Stimulated activated CD4-positive, alpha-beta T cell treated with anti-CD3 and anti-CD28 coated beads, Interleukin-1b, Interleukin-23, amount 100 ng/mL, for 4 hours (primary cell): ENCODE measurements around the gene SHB.
"Not testable (repeated sequence)": the region's sequence is repeated elsewhere in the genome, so short reads cannot be mapped to it uniquely, and the experiment has no call there.

ENCODE experiments used
- DNase-seq, 2 donors: peaks; one replicate each; pipeline ENCODE4 v3.0.0-alpha.2; 2020; ENCODE audit warnings: low read depth in 2 of 2

SHB gene

DNA sequence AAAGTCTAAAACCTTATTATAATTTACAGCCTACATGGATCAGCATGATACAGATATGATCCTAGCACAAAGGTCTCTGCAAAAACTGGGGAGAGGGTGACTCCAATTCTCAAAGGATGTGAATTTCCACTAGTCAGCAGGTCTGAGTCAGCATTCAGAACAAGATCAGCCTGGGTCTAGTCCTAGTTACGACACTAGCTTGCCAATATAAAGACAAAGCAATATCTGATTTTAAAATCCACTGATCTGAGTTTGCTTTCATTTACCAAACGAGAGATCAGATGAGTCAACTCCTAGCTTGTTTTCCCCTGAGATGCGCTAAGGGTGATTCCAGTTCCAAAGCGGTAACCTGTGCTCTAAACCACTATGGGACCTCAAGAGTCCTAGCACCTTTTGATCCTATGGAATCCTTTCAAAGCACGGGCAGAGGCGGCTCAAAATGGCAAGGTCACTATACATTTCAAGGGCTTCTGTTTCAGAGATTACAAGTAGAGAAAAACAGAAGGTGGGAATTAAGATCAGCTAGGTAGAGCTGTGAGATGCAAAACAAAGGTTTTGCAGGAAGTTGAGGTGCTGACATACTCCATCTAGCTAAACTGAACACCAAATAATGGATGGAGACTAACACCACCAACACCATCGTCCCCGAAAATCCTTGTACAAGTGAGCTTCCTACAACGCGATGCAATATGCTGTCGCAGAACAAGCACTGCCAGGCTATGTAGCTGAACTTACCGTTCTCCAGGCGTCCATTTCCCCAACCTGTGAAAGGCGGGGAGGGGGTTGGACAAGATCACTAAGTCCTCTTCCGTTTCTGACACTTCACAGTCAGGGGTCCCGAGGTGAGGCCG, 166.0 kb downstream of the SHB start:
- DNase-seq = peak in 1 of 2 donors; percentile 3

DNA sequence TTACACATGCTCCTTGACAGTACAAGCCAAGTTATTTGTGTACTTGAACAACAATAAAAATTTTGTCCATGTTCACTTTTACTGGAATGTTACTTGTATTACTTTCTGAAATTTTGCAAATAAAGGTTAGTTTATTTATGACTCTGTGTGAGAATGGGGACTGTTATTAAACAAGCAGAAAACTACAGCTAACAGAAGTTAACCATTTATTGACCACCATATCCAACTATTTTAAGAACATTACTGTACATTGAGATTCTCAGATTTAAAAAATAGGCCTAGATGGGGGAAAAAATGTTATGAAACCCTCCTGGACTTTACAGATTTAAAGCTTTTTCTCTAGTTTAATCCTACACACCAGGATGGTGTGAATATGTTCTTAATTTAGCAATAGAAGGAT, 166.9 kb downstream of the SHB start:
- no peak for DNase-seq

DNA sequence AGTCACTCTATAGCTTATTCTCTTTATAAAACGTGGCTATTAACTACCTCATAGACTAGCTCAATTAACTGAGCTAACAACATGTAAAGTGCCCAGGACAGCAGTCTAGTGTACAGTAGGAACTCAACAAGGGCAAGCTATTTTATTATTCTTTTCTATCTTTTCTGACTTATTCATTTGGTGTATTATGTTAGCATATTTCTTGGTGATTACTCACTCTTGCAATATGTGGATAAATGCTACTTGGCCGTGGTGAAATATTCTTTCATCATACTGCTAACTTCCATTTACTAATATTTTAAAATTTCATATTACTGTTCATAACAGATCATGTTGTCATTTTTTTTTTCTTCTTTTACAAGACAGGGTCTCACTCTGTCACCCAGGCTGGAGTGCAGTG, 170.0 kb downstream of the SHB start:
- no peak for DNase-seq

DNA sequence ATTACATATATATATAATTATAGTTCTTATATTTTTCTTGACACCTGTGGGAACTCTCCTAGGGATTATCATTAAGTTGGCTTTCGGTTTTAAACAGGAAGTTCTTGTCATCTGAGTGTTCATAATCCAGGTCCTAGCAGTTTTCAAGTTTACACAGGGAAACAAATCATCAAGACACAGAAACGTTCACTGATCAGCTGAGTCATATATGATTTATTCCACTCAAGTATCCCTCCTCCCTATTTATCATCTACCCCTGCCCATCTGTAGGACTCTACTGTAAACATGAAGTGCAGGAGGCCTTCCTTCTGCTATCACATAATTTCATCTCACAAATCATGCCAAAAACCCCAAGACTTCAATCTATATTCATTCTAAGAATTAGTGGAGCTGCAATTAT, 171.4 kb downstream of the SHB start:
- no peak for DNase-seq

DNA sequence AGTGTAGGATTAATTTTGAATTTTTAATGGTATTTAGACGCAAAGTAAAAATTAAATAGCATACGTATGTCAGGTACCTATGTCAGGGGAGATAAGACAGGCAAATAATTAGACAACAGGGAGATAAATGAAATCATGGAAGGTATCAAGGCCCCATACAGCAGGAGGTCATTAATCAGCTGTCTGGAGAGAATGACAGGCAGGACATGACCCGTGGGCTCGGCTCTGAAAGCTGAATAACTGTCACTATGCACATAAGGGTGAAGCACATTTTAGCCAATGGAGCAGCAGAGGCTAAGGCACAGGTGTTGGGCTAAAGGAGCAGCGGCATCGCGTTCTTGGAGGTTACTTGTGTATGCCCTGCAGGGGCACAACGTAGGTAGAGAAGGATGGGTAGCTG, 177.0 kb downstream of the SHB start:
- no peak for DNase-seq

DNA sequence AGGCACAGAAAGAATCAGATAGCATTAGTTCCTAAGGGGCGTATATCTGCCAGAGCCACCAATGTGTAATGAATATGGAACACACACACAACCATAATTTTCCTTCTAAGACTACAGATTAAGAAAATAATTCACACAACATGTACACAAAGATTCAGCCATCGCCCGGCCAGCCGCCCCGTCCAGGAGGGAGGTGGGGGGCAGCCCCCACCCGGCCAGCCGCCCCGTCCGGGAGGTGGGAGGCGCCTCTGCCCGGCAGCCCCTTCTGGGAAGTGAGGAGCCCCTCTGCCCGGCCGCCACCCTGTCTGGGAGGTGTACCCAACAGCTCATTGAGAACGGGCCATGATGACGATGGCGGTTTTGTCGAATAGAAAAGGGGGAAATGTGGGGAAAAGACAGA, 178.0 kb downstream of the SHB start:
- not testable (repeated sequence) for DNase-seq

DNA sequence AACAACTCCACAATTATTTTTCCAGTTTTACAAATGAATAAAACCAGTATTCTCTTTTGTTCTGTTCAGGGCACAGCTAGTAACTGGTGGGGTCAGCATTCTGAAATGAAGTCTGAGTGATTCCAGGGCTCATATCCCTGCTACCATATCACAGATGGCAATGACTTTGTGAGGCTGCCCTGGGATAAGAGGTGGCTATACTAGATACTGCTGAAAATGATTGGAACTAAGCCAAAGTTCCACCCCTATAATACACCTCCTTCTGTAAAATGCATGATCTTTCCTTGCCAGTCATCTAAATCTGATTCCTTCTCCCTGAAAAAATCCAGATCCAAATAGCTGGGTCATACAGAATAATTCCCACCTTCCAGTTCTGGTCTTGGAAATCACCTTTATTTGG, 179.5 kb downstream of the SHB start:
- no peak for DNase-seq

DNA sequence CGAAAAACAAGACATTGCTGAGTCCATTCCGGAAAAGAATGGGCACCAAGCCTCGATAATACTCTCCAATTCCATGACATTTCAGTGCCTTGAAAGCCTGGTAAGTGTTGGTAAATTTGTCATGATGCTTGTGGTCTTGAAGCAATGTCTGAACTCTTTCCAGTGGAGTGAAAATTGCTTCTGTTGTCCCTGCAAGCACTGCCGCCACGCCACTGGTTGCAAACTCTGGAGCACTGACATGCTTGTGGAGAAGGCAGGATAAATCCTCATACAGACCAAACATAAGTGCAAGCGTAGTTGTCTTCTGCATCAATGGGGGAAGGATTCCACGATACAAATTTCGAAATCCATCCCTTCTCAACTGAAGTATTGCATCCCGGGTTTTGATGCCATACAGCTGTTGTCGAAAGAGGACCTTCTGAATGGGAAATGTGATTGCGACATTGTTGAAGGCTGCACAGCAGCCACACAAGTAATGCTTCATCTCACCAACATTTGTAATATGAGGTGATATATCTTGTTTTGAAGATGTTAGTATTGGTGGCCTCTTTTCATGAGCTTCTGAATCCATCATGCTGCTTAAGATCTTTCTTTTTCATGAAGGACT, 180.9 kb downstream of the SHB start:
- not testable (repeated sequence) for DNase-seq

DNA sequence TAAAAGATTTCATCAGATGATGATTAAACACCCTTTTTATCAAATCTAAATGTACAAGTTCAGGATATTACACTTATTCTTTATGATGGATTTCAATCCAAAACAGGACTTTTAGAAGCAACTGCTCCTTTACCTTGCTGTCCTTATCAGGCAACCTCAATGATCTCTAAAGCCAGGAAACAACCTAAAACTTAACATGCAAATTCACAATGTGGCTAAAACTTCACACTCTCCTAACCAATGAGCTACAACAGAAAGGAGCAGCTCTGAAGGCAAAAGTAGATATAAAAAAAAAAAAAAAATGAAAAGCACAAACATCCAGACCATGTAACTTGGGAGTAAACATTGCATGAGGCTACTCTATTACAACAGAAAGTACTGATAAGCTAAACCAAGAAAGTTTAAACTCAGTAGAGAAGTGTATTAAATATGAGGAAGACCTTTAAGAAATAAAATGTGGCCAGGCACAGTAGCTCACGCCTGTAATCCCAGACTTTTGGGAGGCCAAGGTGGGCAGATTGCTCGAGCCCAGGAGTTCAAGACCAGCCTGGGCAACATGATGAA, 188.0 kb downstream of the SHB start:
- no peak for DNase-seq

DNA sequence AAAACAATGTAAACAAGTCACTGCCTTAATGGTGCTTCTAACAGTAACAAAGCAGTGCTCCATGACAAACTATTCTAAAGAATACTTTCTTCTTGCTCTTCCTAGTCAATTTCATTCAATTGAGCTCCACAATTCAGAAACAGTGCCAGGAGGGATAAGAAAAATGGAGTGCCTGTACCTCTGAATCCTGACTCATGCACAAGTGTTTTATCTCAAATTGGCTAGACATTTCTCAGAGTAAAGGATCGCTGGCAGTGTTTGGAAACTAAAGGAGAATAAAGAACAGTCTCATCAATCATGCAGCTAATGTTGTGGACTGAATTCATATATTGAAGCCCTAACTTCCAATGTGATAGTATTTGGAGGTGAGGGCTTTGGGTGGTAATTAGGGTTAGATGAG, 192.7 kb downstream of the SHB start:
- no peak for DNase-seq

DNA sequence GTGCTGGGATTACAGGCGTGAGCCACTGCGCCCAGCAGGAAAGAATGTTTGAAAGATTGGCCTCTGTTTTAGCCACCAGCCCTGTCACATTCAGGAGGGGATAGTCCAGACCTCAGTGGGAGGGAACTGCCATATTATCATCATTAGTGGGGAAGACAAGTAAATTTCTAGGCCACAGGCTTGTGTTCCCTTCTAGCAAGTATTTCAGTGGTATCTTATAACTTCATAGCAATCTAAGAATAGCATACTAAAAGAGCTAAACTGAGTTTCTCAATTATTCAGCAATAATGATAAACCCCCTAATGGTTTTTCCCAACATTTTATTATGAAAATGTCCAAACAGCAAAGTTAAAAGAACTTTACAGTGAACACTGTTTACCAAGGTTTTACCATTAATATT, 195.1 kb downstream of the SHB start:
- no peak for DNase-seq

DNA sequence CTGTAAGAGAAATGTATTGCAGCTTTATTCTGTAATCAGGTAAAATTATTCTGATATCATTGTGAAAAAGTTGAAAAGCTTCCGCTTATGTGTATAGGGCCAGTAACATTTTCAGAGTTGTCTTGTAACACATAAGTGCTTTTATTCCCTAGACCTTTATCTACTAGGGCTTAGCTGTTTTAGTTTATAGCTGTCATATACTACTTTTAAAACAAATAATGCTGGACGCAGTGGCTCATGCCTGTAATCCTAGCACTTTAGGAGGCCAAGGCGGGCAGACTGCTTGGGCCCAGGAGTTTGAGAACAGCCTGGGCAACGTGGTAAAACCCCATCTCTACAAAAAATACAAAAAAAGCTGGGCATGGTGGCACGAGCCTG, 198.2 kb downstream of the SHB start:
- no peak for DNase-seq

DNA sequence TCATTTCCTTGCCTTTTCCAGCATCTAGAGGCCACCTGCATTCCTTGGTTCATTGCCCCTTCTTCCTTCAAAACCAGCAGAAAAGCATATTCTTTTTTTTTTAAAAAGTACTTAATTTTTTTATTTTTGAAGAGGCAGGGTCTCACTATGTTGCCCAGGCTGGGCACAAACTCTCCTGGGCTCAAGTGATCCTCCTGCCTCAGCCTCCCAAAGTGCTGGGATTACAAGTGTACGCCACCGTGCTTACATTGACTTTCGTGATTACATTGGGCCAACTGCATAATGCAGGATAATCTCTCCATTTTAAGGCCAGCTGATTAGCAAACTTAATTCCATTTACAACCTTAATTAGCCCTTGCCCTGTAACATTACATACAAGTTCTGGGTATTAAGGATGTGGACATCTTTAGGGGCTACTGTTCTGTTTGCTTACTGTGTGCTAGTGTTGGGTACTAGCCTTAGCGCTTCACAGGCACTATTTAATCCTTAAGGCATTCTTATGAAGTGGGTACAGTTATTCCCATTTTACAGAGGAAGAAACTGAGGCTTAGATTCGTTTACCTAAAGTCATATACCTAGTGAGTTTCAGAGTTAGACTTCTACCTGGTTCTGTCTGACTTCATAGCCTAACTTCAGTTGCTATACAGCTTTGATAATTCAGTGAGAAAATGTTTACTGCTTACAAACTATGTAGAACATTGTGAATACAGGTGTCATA, 198.8 kb downstream of the SHB start:
- no peak for DNase-seq
